Vagina (tissue), 2 donors: ENCODE results near the gene NELL1.

Experiments
- CTCF ChIP-seq, 3 experiments: fragments of 450-650 bp in 2 of 3; fragments of 200-600 bp in 1 of 3; sonication (generic) in 1 of 3; IDR thresholded peaks; one replicate each; pipeline ENCODE4 v1.5.1; 2017 to 2019; ENCODE audit warnings: antibody characterized with exemption in 3 of 3, mild to moderate bottlenecking in 2 of 3, moderate library complexity in 2 of 3
- POLR2A ChIP-seq, 2 donors: fragments of 450-650 bp; IDR thresholded peaks; one replicate each; pipeline ENCODE4 v1.6.1; 2017; ENCODE audit warnings: antibody characterized with exemption in 2 of 2, mild to moderate bottlenecking in 2 of 2, moderate library complexity in 2 of 2
- POLR2AphosphoS5 ChIP-seq, 2 donors: sonication (generic); formaldehyde crosslinking; IDR thresholded peaks; one replicate each; pipeline ENCODE4 v1.9.0; 2017; ENCODE audit warnings: antibody characterized with exemption in 2 of 2, mild to moderate bottlenecking in 2 of 2, low read depth in 1 of 2; ENCODE audit not compliant: insufficient read depth in 1 of 2

- no peak for TF ChIP-seq POLR2AphosphoS5 (IDR thresholded peaks at IDR 0.05; ENCODE audit: insufficient read depth in 1 of 2, low read depth in 1 of 2)
- TF ChIP-seq CTCF (IDR thresholded peaks at IDR 0.05), result no peak
- TF ChIP-seq POLR2A (IDR thresholded peaks at IDR 0.05), result no peak
These were observed 174.8 kb downstream of the NELL1 start for GRCh38 chr11:20844216-20844615.
